ENCODE data around the gene CRAT. TPM values are rescaled to one million over a fixed set of nuclear protein-coding genes. Genes with fewer than 3 reads are reported as not detected.
A peak's percentile ranks its signal among the peaks of the same experiment; 100 is the strongest.
"Not testable (repeated sequence)": the region's sequence is repeated elsewhere in the genome, so short reads cannot be mapped to it uniquely, and the experiment has no call there.

The CRAT gene
- total RNA-seq, 2 experiments from 2014 or later = 17.3 to 18.2 TPM

- CTCF ChIA-PET = interaction anchor here (1.3 to 9.4 kb wide), 2 partner anchors 10 to 490 kb away, joined by 3 to 112 read pairs; partner anchors contain the start of gene NTMT1
- no peak overlapping the region for H3K27ac Mint-ChIP-seq
- no peak for DNase-seq
- no peak overlapping the region for H3K4me3 Mint-ChIP-seq
- POLR2A ChIA-PET = no interaction called here
- no peaks in the 10 kb centered on the region for H3K27me3 Mint-ChIP-seq
- H3K4me1 Mint-ChIP-seq = peaks cover 30% of the 10 kb centered on the region
- H3K9me3 Mint-ChIP-seq = no peaks in the 10 kb centered on the region
- H3K36me3 Mint-ChIP-seq (ENCODE audit: low read depth) = peaks cover 40% of the 10 kb centered on the region
These were observed 25.9 kb upstream of the CRAT start for GRCh38 chr9:129136446-129137035.

DNA sequence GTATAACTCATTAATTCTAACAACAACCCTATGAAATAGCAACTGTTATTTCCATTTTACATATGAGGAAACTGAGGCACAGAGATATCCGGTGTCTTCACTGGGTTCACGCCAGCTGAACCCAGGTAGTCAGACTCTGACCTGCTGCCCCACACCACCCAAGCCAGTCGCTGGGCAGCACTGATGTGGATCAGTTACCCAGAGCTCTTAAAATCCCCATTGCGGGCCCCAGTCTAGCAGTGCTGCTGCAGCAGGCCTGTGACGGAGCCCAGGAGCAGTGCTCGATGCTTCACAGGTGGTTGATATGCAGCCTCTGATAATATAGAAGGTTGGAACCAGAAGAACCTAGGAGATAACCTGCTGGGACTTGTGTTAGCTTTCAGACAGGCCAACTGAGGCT is 24.9 kb upstream of the CRAT start:
- Mint-ChIP-seq H3K27ac (no peak overlapping the region), H3K27me3 (no peaks in the 10 kb centered on the region), H3K9me3 (no peaks in the 10 kb centered on the region), H3K4me3 (no peak overlapping the region), H3K4me1 (peaks cover 23% of the 10 kb centered on the region), H3K36me3 (ENCODE audit: low read depth) (peaks cover 46% of the 10 kb centered on the region)
- ChIA-PET POLR2A (interaction anchor here (0.7 kb wide), 1 partner anchor 471 kb away, joined by 4 read pairs; no protein-coding TSS in a partner anchor), CTCF (interaction anchor here (0.5 to 9.4 kb wide), 3 partner anchors 228 to 491 kb away, joined by 3 to 112 read pairs (median 4); partner anchors contain the start of gene NTMT1)
- no peak for DNase-seq

GRCh38 chr9:129133082-129133481 is 22.5 kb upstream of the CRAT start:
- ChIA-PET CTCF (interaction anchor here (1.5 to 5.2 kb wide), 3 partner anchors 11 to 492 kb away, joined by 3 to 77 read pairs (median 56); partner anchors contain the start of gene NTMT1), POLR2A (interaction anchor here (1.5 kb wide), 1 partner anchor 9 kb away, joined by 3 read pairs; no protein-coding TSS in a partner anchor)
- H3K27me3 Mint-ChIP-seq = no peaks in the 10 kb centered on the region
- no peaks in the 10 kb centered on the region for H3K9me3 Mint-ChIP-seq
- H3K4me1 Mint-ChIP-seq = peaks cover 8% of the 10 kb centered on the region
- peaks cover 44% of the 10 kb centered on the region for H3K36me3 Mint-ChIP-seq (ENCODE audit: low read depth)
- H3K4me3 Mint-ChIP-seq = no peak overlapping the region
- no peak overlapping the region for H3K27ac Mint-ChIP-seq
- no peak for DNase-seq

- DNase-seq = peak; percentile 86
- H3K27me3 Mint-ChIP-seq = no peaks in the 10 kb centered on the region
- no peak overlapping the region for H3K4me3 Mint-ChIP-seq
- no peaks in the 10 kb centered on the region for H3K9me3 Mint-ChIP-seq
- POLR2A ChIA-PET = interaction anchor here (0.5 to 2.2 kb wide), 12 partner anchors 8 to 495 kb away, joined by 3 to 9 read pairs (median 4); partner anchors contain the start of genes C9orf50, DOLPP1, IER5L and NTMT1
- H3K36me3 Mint-ChIP-seq (ENCODE audit: low read depth) = peaks cover 38% of the 10 kb centered on the region
- H3K27ac Mint-ChIP-seq = no peak overlapping the region
- CTCF ChIA-PET = interaction anchor here (0.6 to 5.2 kb wide), 58 partner anchors 8 to 792 kb away, joined by 3 to 77 read pairs (median 4); partner anchors contain the start of genes C9orf50, CRAT, DOLPP1 and ENDOG
- peaks cover 8% of the 10 kb centered on the region for H3K4me1 Mint-ChIP-seq
These were observed 20.9 kb upstream of the CRAT start for GRCh38 chr9:129131300-129132145.

- H3K27ac Mint-ChIP-seq = no peak overlapping the region
- no peaks in the 10 kb centered on the region for H3K27me3 Mint-ChIP-seq
- peaks cover 38% of the 10 kb centered on the region for H3K36me3 Mint-ChIP-seq (ENCODE audit: low read depth)
- CTCF ChIA-PET = interaction anchor here (0.8 to 5.2 kb wide), 19 partner anchors 9 to 659 kb away, joined by 3 to 77 read pairs (median 6); partner anchors contain the start of genes DOLPP1, ENDOG and NTMT1
- DNase-seq = no peak
- H3K4me3 Mint-ChIP-seq = no peak overlapping the region
- POLR2A ChIA-PET = interaction anchor here (1.3 to 2.2 kb wide), 5 partner anchors 8 to 490 kb away, joined by 3 to 5 read pairs (median 4); partner anchors contain the start of genes C9orf50 and IER5L
- H3K9me3 Mint-ChIP-seq = no peaks in the 10 kb centered on the region
- peaks cover 8% of the 10 kb centered on the region for H3K4me1 Mint-ChIP-seq
These were observed 20.2 kb upstream of the CRAT start for GRCh38 chr9:129130791-129131190.

GRCh38 chr9:129130271-129130670 is 19.7 kb upstream of the CRAT start:
- not testable (repeated sequence) for H3K27ac Mint-ChIP-seq, H3K9me3 Mint-ChIP-seq, H3K27me3 Mint-ChIP-seq, H3K4me1 Mint-ChIP-seq, DNase-seq, H3K4me3 Mint-ChIP-seq
- POLR2A ChIA-PET = interaction anchor here (0.8 to 2.2 kb wide), 5 partner anchors 7 to 48 kb away, joined by 3 to 5 read pairs (median 4); partner anchors contain the start of gene IER5L
- CTCF ChIA-PET = interaction anchor here (0.7 to 5.2 kb wide), 9 partner anchors 8 to 660 kb away, joined by 3 to 77 read pairs (median 19); partner anchors contain the start of gene NTMT1
- peaks cover 35% of the 10 kb centered on the region for H3K36me3 Mint-ChIP-seq (ENCODE audit: low read depth)

DNA sequence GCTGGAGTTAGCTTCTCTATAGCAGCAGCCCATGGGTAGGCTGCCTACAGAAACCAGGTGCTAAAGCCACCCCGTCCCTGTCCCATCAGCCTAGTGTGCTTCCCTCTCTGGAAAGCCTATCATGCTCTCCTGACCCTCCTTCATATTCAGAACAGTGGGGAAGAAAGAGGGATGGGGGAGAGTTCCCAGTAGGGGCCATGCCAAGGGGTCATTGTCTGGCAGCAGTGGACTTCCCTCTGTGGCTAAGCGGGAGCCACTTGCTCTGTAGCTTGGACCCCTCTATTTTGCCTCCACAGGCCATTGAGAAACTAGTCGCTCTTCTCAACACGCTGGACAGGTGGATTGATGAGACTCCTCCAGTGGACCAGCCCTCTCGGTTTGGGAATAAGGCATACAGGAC is 18.1 kb upstream of the CRAT start:
- no peak for DNase-seq
- H3K4me1 Mint-ChIP-seq = peaks cover 8% of the 10 kb centered on the region

GRCh38 chr9:129126749-129127618 is 16.4 kb upstream of the CRAT start:
- DNase-seq = no peak
- no peaks in the 10 kb centered on the region for H3K27me3 Mint-ChIP-seq
- no peak overlapping the region for H3K27ac Mint-ChIP-seq
- H3K36me3 Mint-ChIP-seq (ENCODE audit: low read depth) = peaks cover 36% of the 10 kb centered on the region
- ChIA-PET CTCF (interaction anchor here (0.7 to 1.6 kb wide), 5 partner anchors 10 to 497 kb away, joined by 3 read pairs; partner anchors contain the start of gene IER5L), POLR2A (interaction anchor here (1.1 to 2.4 kb wide), 2 partner anchors 16 to 497 kb away, joined by 3 to 6 read pairs; partner anchors contain the start of gene PTPA)
- H3K4me3 Mint-ChIP-seq = no peak overlapping the region
- no peaks in the 10 kb centered on the region for H3K9me3 Mint-ChIP-seq
- peaks cover 8% of the 10 kb centered on the region for H3K4me1 Mint-ChIP-seq

More for the DNA sequence above, 18.1 kb upstream of the CRAT start:
- Mint-ChIP-seq H3K27me3 (no peaks in the 10 kb centered on the region), H3K36me3 (ENCODE audit: low read depth) (peaks cover 33% of the 10 kb centered on the region), H3K4me3 (no peak overlapping the region), H3K27ac (no peak overlapping the region), H3K9me3 (no peaks in the 10 kb centered on the region)
- ChIA-PET POLR2A (no interaction called here), CTCF (interaction anchor here (0.7 to 4.3 kb wide), 3 partner anchors 11 to 496 kb away, joined by 3 to 56 read pairs (median 50); partner anchors contain the start of gene NTMT1)

DNA sequence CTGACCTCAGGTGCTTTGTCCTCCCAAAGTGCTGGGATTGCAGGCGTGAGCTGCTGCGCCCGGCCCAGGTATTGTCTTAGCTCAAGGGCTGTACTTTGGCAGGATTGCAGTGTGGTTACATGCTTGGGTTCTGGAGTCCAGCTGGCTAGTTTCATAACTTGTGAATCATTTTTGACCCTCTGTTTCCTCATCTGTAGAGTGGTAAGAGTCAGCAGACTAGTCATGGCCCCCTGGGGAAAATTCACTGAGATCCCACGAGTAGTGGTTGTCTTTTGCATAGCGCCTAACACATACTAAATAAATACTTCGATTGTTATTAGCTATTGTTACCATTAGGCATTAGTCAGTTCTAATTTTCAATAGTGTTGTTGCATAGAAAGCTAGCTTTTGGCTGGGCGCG is 14.9 kb upstream of the CRAT start:
- DNase-seq = no peak
- Mint-ChIP-seq H3K36me3 (ENCODE audit: low read depth) (peaks cover 33% of the 10 kb centered on the region), H3K9me3 (no peaks in the 10 kb centered on the region), H3K27me3 (no peaks in the 10 kb centered on the region), H3K4me1 (no peaks in the 10 kb centered on the region), H3K27ac (no peak overlapping the region), H3K4me3 (no peak overlapping the region)
- ChIA-PET CTCF (interaction anchor here (0.6 to 1.8 kb wide), 6 partner anchors 14 to 500 kb away, joined by 3 to 6 read pairs (median 4); partner anchors contain the start of gene IER5L), POLR2A (interaction anchor here (2.4 kb wide), 1 partner anchor 14 kb away, joined by 6 read pairs; the partner anchor contains the start of gene PTPA)

- no peak for DNase-seq
- H3K27me3 Mint-ChIP-seq = no peaks in the 10 kb centered on the region
- no peak overlapping the region for H3K27ac Mint-ChIP-seq
- ChIA-PET CTCF (interaction anchor here (1.8 kb wide), 1 partner anchor 14 kb away, joined by 5 read pairs; no protein-coding TSS in a partner anchor), POLR2A (no interaction called here)
- no peaks in the 10 kb centered on the region for H3K9me3 Mint-ChIP-seq
- peaks cover 31% of the 10 kb centered on the region for H3K36me3 Mint-ChIP-seq (ENCODE audit: low read depth)
- H3K4me3 Mint-ChIP-seq = no peak overlapping the region
- no peaks in the 10 kb centered on the region for H3K4me1 Mint-ChIP-seq
These were observed 14.0 kb upstream of the CRAT start for GRCh38 chr9:129124506-129125069.

DNA sequence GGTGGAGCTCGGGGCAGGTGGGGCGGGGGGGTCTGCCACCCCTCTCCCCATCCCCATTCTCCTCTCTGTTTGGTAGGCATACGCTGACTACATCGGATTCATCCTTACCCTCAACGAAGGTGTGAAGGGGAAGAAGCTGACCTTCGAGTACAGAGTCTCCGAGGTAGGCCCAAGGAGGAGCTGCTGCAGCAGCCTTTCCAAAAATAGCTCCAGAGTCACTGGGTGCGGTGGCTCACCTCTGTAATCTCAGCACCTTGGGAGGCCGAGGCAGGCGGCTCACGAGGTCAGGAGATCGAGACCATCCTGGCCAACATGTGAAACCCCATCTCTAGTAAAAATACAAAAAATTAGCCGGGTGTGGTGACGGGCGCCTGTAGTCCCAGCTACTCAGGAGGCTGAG is 12.4 kb upstream of the CRAT start:
- not testable (repeated sequence) for H3K4me3 Mint-ChIP-seq, H3K27me3 Mint-ChIP-seq, H3K9me3 Mint-ChIP-seq, H3K4me1 Mint-ChIP-seq, DNase-seq, H3K27ac Mint-ChIP-seq
- POLR2A ChIA-PET = interaction anchor here (0.6 to 1.7 kb wide), 3 partner anchors 8 to 17 kb away, joined by 3 to 4 read pairs (median 4); no protein-coding TSS in a partner anchor
- CTCF ChIA-PET = interaction anchor here (1.4 to 2.4 kb wide), 3 partner anchors 8 to 20 kb away, joined by 3 to 19 read pairs (median 4); no protein-coding TSS in a partner anchor
- peaks cover 28% of the 10 kb centered on the region for H3K36me3 Mint-ChIP-seq (ENCODE audit: low read depth)
